CD4-positive, alpha-beta T cell treated with Interleukin-21 for 1 hour (primary cell): ENCODE data around the gene NLGN2.
"Not testable (repeated sequence)": the region's sequence is repeated elsewhere in the genome, so short reads cannot be mapped to it uniquely, and the experiment has no call there.

Source experiments
- DNase-seq: peaks from one replicate; pipeline ENCODE4 v3.0.0-alpha.2; 2020

NLGN2 gene

DNA sequence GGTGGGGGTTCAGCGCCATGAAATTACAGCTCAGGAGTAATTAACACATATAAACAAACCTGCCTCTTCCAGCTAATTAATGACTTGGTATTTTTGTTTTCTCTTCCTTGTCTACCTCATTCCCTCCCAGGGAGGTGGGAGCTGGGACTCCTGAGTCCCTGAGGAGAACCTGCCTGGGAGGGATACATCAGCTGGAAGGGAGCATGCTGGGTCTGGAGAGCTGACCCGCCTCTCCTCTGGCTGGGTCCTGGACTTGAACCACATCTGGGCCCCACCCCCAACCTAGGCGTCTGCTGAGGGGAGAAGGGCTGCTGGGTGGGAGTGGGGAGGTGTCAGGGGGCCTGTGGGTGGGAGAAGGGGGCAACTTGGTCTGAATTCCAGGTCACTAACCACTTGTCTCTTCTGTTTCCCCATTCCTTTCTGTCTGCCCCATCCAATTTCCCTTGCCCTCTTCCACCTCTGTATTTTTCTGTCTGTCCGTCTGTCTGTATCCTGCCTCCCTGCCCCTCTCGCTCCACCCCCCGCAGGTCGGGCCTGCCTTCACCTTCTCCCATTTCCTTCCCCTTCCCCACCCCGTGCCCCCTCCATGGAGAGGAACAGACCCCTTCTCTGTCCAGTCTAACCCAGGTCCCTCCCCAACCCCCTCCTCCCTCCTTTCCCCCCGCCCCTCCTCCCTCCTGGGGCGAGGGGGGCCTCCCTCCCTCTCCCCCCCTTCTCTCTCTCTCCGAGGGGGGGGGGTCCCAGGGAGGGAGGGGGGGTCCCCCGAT, at the start of gene NLGN2:
Gene NLGN2, plus strand, starts transcription at position 361 of the 767 bp plus-strand sequence. CDS start 411 bp downstream, outside the sequence.
- DNase-seq, result no peak

DNA sequence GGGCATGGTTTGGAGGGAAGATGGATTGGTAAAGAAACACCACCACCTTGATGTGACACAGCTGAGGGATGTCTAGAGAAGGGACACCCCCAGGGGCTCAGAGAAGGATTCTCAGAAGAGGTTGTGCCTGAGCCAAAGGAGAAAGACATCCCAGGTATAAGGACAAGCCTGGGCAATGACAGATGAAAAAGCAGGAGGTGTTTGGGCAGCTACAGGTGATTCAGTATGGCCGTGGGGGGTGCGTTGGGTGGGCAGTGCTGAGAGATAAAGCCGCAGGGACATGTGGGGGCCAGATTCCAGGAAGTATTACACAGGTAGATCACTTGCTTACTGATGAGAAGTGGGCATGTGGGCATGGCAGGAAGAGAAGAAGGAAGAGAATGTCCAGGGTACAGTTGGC, 45.7 kb upstream of the NLGN2 start:
- no peak for DNase-seq

DNA sequence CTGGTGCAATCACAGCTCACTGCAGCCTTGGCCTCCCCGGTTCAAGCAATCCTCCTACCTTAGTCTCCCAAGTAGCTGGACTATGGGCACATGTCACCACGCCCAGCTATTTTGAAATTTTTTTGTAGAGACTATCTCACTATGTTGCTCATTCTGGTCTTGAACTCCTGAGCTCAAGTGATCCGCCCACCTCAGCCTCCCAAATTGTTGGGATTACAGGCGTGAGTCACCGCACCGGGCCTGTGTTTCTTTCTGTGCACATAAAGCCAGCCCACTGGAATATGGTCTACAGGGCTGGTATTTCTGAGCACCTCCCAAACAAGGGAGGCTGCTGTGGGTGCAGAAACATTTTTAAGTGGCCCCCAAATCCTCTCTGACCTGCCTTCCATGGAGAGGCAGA, 44.3 kb upstream of the NLGN2 start:
- DNase-seq, result no peak

DNA sequence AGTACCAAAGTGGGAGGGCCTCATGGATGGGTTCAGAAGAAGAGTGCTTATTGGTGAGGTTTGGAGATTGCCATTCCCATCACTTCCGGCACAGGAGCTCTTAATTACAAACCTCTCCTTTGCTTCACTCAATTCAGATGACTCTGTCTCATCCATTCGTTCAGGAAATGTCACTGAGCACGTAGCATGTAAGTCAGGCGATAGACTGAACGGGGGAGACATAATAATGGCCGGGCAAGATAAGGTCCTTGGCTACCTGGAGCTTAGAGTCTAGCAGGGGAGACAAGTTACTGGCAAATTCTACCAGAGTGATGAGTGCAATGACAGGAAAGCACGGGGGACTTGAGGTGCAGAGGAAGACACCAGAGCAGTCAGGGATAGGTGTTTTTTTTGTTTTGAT, 41.7 kb upstream of the NLGN2 start:
- DNase-seq, result not testable (repeated sequence)

DNA sequence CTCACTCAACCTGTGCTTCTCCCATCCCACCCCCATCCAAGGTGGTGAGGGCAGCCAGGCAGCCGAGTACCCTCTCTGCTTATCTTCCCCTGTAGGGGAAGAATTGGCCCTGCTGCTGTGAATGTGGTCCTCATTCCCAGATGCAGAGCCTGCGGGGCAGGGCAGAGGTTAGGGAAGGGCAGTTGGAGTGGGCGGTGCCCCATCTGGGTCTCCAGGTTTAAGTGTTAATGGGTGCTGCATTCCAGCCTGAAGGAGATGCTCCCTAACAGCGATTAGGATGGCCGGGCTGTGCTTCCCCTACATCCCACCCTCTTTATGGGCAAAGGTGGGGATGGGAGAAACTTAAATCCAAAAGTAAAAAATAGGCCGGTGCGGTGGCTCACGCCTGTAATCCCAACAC, 40.6 kb upstream of the NLGN2 start:
- no peak for DNase-seq

DNA sequence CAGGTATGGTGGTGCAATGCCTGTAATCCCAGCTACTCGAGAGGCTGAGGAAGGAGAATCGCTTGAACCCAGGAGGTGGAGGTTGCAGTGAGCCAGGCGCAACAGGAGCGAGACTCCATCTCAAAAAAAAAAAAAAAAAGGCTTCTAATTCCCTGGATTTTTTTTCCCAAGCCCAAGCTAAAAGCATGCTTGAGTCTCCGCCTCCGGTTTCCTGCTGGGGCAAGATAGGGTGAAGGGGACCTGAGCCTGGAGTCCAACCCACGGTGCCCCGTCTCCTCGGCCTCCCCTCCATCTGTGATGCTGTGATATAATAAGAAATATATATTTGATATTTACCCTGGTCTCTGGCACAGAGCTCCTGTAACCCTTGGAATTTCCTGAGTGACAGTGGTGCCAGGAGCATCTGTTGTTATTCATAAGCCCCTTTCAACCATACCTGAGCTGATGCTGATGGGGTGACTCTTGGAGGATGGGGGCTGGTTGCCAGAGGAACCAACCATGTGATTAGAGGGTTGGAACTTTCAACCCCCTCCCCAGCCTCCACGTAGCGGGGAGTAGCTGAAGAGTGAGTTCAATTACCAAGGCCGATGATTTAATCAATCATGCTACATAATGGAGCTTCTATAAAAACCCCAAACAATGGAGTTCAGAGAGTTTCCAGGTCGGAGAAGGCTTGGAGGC, 39.6 kb upstream of the NLGN2 start:
- no peak for DNase-seq

DNA sequence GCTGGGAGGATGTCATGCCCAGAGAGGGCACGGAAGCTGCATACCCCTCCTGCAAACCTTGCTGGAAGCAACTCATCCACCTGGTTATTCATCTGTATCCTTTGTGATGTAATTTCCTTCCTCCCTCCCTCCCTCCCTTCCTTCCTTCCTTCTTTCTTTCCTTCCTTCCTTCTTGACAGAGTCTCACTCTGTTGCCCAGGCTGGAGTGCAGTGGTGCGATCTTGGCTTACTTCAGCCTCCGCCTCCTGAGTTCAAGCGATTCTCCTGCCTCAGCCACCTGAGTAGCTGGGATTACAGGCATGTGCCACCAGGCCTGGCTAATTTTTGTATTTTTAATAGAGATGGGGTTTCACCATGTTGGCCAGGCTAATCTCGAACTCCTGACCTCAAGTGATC, 39.0 kb upstream of the NLGN2 start:
- DNase-seq, result not testable (repeated sequence)

DNA sequence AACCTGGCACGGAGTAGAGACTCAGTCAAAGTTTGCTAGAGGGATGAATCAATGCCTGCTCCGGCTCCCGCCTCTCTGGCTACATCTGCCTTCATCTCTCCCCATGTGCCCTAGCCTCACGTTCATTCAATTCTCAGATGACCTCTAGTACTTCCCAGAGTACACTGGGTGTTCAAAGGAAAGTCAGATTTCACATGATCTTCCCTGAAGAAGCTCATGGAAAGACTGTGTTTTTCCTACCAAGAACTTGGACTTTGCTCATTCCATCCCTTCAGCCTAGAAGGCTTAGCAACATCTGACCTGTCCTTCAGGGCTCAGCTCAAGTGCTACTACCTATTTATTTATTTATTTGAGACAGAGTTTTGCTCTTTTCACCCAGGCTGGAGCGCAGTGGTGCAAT, 37.8 kb upstream of the NLGN2 start:
- no peak for DNase-seq

DNA sequence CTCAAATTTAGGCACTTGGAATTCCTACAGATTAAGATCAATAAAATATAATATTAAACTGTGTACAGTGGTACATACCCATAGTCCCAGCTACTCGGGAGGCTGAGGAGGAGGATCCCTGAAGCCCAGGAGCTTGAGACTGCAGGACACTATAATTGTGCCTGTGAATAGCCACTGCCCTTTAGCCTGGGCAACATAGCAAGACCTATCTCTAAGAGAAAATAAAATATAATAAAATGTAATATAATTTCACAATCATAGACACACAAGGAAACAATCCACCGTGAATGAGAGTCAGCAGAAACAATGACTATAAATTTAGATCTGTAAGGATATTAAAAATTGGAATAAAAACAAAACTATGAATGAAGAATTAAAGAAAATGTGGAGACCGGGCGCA, 36.8 kb upstream of the NLGN2 start:
- DNase-seq, result no peak

DNA sequence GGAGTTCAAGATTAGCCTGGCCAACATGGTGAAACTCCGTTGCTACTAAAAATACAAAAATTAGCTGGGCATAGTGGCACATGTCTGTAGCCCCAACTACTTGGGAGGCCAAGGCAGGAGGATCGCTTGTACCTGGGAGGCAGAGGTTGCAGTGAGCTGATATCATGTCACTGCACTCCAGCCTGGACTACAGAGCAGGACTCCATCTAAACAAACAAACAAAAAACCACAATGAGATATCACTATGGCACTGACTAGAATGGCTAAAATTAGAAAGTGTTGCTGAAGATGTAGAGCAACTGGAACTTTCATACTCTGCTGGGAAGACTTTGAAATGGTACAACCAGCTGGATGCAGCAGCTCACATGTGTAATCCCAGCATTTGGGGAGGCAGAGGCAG, 33.3 kb upstream of the NLGN2 start:
- no peak for DNase-seq

DNA sequence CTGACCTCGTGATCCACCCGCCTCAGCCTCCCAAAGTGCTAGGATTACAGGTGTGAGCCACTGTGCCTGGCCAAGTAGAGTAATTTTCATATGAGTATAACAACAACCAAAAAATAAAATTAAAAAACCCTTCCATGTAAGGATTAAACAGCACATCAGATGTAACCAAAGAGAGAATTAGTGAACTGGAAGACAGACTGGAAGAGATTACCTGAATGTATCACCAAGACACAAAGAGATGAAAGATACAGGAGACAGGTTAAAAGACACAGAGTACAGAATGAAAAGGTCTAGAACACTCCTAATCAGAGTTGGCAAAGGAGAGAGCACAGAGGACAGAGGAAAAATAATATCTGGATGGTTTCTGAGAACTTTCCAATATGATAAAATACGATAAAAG, 28.5 kb upstream of the NLGN2 start:
- DNase-seq, result no peak

DNA sequence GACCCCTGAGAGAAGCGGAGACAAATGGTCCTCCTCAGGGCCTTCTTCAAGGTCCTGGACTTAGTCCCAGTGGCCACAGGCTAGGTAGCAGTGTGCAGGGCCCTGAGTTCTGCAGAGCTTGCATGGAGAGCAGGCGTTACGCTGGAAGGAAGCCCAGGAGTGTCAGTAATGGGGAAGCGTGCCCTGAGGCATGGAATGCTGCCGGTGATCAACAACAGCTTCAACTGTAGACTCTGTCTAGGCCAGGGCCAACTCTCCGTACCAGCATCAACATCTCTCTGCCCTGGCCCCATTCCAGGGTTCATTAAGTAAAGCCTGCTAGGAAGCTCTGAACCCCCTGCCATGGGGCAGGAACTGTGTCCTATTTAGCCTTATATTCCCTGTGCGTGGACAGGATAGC, 27.3 kb upstream of the NLGN2 start:
- DNase-seq, result no peak

DNA sequence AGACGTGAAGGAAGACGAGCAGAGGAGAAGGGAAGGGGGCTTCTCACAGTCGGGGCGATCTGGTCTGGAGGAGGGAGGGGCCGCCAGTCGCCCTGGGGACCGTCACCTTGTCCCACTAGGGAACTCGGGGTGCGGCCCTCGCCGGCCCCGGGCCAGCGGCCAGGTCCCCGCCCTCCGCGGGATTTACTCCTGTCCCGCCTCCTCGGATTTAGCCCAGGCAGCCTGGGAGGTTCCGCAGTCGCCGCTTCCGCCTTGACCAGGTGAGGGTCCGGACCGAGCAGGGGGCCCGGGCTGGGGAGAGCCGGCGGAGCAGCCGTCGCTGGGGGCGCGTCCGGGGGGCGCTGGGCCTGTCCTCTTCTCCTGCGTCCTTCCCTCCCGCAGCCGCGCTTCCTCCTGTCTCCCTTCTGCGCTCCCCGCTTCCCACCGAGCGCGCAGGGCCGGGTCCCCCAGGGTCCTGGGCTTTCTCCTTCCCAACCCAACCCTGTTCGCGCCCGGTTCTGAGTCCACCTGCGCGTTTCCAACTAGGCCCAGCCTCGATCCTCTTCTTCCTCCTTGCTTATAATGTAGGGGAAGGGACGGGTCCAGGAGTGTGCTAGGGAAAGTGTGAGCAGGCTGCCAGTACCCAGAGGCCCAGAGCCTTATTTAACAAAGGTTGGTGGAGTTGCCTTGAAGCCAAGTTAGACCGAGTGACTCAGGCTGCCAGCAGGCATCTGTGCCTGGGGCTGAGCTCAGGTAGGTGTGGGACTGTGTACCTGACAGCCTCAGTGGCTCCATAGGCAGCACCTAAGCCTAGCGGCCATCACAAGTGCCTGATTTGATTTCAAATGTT, 26.6 kb upstream of the NLGN2 start, which contains the start of gene TNK1:
Gene TNK1, plus strand, starts transcription at position 235 of the 829 bp plus-strand sequence. CDS start 1,838 bp downstream, outside the sequence.
- no peak for DNase-seq

DNA sequence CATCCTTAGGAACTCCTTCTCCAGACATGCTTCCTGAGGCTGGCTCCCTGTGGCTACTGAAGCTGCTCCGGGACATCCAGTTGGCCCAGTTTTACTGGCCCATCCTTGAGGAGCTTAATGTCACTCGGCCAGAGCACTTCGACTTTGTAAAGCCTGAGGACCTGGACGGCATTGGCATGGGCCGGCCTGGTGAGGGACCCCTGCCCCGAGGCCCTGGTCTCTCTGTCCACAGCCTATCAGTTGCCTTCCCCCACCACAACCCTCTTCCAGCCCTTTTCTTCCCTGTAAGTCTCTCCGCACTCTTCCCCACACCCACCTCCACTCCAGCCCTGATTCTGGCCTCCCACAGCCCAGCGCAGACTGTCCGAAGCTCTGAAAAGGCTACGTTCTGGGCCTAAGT, 24.7 kb upstream of the NLGN2 start:
- DNase-seq, result no peak

DNA sequence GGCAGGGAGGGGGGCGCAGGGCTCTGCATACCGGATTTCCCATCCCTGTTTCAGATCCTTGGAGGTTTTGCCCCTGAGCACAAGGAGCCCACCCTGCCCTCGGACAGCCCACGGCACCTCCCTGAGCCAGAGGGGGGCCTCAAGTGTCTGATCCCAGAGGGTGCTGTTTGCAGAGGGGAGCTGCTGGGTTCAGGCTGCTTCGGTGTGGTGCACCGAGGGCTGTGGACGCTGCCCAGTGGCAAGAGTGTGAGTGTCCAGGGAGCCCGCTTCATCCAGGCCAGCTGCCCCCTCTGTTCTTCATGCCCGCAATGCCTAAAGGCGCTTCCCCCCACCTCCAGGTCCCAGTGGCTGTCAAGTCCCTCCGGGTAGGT, 24.3 kb upstream of the NLGN2 start:
- DNase-seq, result no peak

DNA sequence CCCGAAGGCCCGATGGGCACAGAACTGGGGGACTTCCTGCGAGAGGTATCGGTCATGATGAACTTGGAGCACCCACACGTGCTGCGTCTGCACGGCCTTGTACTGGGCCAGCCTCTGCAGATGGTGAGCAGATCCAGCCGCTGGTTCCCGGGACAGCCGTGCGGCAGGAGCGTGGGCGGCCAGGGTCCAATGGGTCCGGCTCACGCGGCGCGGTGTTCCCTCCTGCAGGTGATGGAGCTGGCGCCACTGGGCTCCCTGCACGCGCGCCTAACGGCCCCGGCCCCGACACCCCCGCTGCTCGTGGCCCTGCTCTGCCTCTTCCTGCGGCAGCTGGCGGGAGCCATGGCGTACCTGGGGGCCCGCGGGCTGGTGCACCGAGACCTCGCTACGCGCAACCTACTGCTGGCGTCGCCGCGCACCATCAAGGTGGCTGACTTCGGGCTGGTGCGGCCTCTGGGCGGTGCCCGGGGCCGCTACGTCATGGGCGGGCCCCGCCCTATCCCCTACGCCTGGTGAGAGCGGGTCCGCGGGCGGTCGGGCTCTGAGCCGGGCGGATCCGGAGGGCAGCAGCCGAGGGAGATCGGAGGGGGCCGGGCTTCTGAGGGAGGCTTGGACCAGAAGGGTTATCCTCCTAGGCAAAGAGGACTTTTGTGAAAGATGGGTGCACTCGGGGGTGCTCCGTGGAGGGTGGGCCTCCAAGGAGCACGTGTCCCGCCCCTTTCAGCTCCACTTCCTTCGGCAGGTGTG, 23.7 kb upstream of the NLGN2 start:
- peak; percentile 85 for DNase-seq

DNA sequence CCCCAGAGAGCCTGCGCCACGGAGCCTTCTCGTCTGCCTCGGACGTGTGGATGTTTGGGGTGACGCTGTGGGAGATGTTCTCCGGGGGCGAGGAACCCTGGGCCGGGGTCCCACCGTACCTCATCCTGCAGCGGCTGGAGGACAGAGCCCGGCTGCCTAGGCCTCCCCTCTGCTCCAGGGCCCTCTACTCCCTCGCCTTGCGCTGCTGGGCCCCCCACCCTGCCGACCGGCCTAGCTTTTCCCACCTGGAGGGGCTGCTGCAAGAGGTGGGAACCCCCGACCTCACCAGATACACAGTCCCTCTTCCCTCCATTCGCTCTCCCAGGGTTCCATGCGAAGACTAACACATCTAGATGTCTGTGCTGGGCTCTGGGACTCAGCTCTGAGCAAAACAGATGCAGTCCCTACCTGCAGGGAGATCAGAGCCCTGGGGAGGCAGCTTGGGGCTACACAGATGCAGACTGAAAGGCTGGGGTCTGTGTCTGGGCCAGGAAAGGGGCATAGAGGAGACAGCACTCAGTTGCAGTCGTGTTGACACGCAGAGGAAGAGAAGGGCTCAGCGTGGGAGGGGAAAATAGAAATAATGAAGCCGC, 23.1 kb upstream of the NLGN2 start:
- no peak for DNase-seq

DNA sequence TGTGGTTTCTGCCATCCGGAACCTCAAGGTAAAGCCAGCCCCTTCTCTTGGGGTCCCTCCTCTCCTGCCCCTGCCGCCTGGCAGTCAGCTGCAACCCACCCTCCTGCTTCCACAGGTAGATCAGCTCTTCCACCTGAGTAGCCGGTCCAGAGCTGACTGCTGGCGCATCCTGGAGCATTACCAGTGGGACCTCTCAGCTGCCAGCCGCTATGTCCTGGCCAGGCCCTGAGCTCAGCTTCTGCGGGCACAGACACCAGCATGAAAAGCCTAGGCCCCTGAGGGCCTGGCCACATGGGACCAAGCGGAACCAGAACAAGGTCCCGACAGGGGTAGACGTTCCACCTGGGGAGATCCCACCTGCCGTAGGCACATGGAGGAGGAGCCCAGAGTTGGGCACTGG, 18.8 kb upstream of the NLGN2 start:
- no peak for DNase-seq

DNA sequence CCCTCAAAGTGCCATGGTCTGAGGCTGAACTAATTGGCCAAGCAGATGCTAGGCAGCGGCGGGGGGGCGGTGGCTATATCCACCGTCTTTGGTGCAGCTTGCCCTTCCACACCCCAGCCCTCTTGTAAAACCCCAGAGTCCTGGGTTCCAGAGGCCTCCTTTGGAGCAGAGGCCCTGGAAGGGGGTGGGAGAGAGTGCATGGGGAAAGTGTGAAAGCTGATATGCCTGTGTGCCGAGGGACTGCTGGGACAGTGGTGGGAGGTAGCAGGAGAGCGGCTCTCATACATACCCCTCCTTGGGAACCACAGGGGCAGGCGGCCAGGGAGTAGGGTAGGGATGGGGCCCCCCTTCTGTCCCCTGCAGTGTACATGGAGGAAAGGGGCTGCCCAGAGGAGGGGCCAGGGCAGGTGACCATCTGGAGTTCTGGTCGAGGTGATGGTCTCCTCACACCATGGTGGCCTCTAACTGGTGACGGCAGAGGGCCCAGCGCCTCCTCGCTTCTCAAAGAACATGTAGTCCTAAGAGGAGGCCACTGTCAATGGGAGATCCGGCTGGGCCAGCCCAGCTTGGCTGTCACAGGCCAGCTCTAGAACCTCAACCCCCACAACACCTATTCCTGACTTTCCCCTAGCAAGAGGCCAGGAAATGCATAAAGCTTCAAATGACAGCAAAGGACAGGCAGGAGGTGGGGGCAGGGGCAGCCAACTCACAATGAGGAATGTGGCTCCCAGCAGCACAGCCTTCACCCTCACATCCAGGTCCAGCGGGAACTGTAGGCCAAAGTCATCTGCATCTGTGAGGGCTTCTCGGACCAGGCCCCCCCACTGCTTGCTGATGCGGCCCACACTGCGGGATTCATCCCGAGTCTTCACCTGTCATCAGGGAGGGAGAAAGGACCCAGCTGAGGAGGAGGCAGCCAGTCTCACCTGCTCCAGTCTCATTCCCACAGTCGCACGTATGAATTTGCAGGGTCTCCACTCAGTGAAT, 17.4 kb upstream of the NLGN2 start:
- no peak for DNase-seq

DNA sequence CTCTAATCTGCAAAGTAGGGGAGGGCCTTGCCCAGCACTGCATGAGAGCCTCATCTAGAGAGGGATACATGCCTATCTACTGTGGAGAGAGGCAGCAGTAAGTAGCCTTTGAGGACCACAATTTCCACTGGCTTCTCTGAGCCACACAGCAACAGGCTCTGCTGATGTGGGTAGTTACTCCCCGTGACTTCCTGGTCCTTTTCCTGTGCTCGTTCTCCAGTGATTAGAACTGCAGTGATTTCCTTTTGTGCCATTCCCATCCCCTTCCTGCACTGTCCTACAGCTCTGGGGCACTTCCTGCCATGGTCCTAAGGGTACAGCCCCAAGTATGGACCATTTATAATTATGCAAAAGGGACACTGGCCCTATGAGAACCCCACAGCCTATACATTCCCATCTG, 16.3 kb upstream of the NLGN2 start:
- DNase-seq, result no peak
